Naive thymus-derived CD4-positive, alpha-beta T cell (primary cell): ENCODE measurements around the gene PPIB. TPM values are rescaled to one million over a fixed set of nuclear protein-coding genes. Genes with fewer than 3 reads are reported as not detected.

Experiments used
- ATAC-seq: fragments of 150-1000 bp; cut with Tn5 transposase; 2 replicates; pipeline ENCODE4 v1.10.0; 2021; ENCODE audit warnings: mild to moderate bottlenecking, moderate library complexity
- CTCF ChIA-PET: fragments of 350-600 bp; sonication (Branson Sonifier 250); formaldehyde crosslinking; loops from one replicate; lab custom pipeline; 2021; ENCODE audit warnings: antibody characterized with exemption; lab: Charles Lee
- POLR2A ChIA-PET: fragments of 350-600 bp; sonication (Branson Sonifier 250); formaldehyde crosslinking; loops from one replicate; lab custom pipeline; 2021; ENCODE audit warnings: antibody characterized with exemption, inconsistent platforms; lab: Charles Lee
- DNase-seq, 9 donors: peaks; one replicate each; pipeline versions ENCODE4 v3.0.0 to v3.0.0-alpha.2; 2020 to 2022; ENCODE audit warnings: mixed read lengths in 1 of 9
- H3K27ac ChIP-seq: one replicate; pipeline ENCODE4 v1.7.0; 2013; ENCODE audit warnings: mild to moderate bottlenecking, low read depth, low read length, moderate library complexity
- H3K27me3 ChIP-seq, 2 donors: one replicate each; pipeline ENCODE4 v1.7.0; 2013; ENCODE audit warnings: low read length in 2 of 2, mild to moderate bottlenecking in 2 of 2, moderate library complexity in 2 of 2; ENCODE audit not compliant: control insufficient read depth in 2 of 2, insufficient read depth in 2 of 2
- H3K36me3 ChIP-seq, 3 experiments: 1 replicate in 2 of 3; 2 replicates in 1 of 3; pipeline ENCODE4 v1.7.0; 2013; ENCODE audit warnings: low read length in 3 of 3, mild to moderate bottlenecking in 3 of 3, moderate library complexity in 1 of 3; ENCODE audit not compliant: insufficient read depth in 3 of 3, control insufficient read depth in 2 of 3
- H3K4me1 ChIP-seq, 2 donors: one replicate each; pipeline ENCODE4 v1.7.0; 2013; ENCODE audit warnings: low read length in 2 of 2, mild to moderate bottlenecking in 2 of 2, moderate library complexity in 1 of 2; ENCODE audit not compliant: control insufficient read depth in 2 of 2, insufficient read depth in 2 of 2
- H3K4me3 ChIP-seq: 2 replicates; pipeline ENCODE4 v1.7.0; 2013; ENCODE audit warnings: mild to moderate bottlenecking, low read length
- H3K9me3 ChIP-seq, 3 experiments: 1 replicate in 2 of 3; 2 replicates in 1 of 3; pipeline ENCODE4 v1.7.0; 2013; ENCODE audit warnings: low read length in 3 of 3; ENCODE audit not compliant: control insufficient read depth in 2 of 3
- H3K27ac Mint-ChIP-seq, 9 donors: one replicate each; pipeline ENCODE4 v1.8.0; 2020 to 2022; ENCODE audit warnings: mixed read lengths in 9 of 9, mild to moderate bottlenecking in 8 of 9, moderate library complexity in 5 of 9, inconsistent platforms in 2 of 9
- H3K27me3 Mint-ChIP-seq, 5 donors: one replicate each; pipeline ENCODE4 v1.8.0; 2021 to 2022; ENCODE audit warnings: mixed read lengths in 5 of 5, mild to moderate bottlenecking in 1 of 5
- H3K36me3 Mint-ChIP-seq, 5 donors: one replicate each; pipeline ENCODE4 v1.8.0; 2020 to 2022; ENCODE audit warnings: mixed read lengths in 5 of 5, mild to moderate bottlenecking in 3 of 5, inconsistent platforms in 1 of 5
- H3K4me1 Mint-ChIP-seq, 7 donors: one replicate each; pipeline ENCODE4 v1.8.0; 2020 to 2022; ENCODE audit warnings: mixed read lengths in 7 of 7, mild to moderate bottlenecking in 3 of 7, inconsistent platforms in 1 of 7
- H3K4me3 Mint-ChIP-seq, 10 donors: one replicate each; pipeline ENCODE4 v1.8.0; 2020 to 2022; ENCODE audit warnings: mild to moderate bottlenecking in 10 of 10, mixed read lengths in 10 of 10, moderate library complexity in 6 of 10, inconsistent platforms in 2 of 10
- H3K9me3 Mint-ChIP-seq, 11 donors: one replicate each; pipeline ENCODE4 v1.8.0; 2020 to 2022; ENCODE audit warnings: mixed read lengths in 11 of 11, mild to moderate bottlenecking in 4 of 11, inconsistent platforms in 1 of 11, moderate library complexity in 1 of 11
- intact Hi-C, 2 donors: fragments of 100-400 bp; cut with micrococcal nuclease; formaldehyde crosslinking; loops; one replicate each; pipeline ENCODE4 v1.15.1; 2023
- polyA plus RNA-seq, 2 donors: library from polyadenylated mRNA; unstranded; fragments of 300-500 nt; fragmentation: Illumina TruSeq; gene quantifications; one replicate each; pipeline ENCODE4 v1.2.3, GENCODE V29; 2021
- total RNA-seq, 6 experiments: library from RNA in 5 of 6; stranded (reverse) in 5 of 6; gene quantifications; 1 replicate in 5 of 6; 2 replicates in 1 of 6; pipeline ENCODE4 v1.2.3 and lab custom pipeline; 2021 to 2026

The PPIB gene
- total and polyA plus RNA-seq, 7 experiments from 2014 or later: 160 to 557 (median 190) TPM

GRCh38 chr15:64136347-64136746 is 26.5 kb downstream of the PPIB start:
- intact Hi-C loops: loop anchor here in 1 of 2 donors (2.0 kb wide), 1 partner anchor 16 kb away; no protein-coding TSS in a partner anchor
- H3K4me3 Mint-ChIP-seq: no peak overlapping the region
- Histone ChIP-seq H3K36me3 (peaks cover 21 to 76% (median 26%) of the 10 kb centered on the region in 3 experiments), H3K27ac (no peak overlapping the region), H3K27me3 (no peaks in the 10 kb centered on the region), H3K9me3 (no peaks in the 10 kb centered on the region), H3K4me3 (no peak overlapping the region), H3K4me1 (no peaks in the 10 kb centered on the region)
- no peaks in the 10 kb centered on the region for H3K27me3 Mint-ChIP-seq
- ATAC-seq (no peak), DNase-seq (no peak)
- H3K27ac Mint-ChIP-seq: no peak overlapping the region
- peaks cover 0 to 5% (median 0%) of the 10 kb centered on the region in 7 donors for H3K4me1 Mint-ChIP-seq
- H3K36me3 Mint-ChIP-seq: peaks cover 5 to 43% (median 19%) of the 10 kb centered on the region in 5 donors
- H3K9me3 Mint-ChIP-seq: no peaks in the 10 kb centered on the region
- CTCF ChIA-PET: no interaction called here
- POLR2A ChIA-PET: interaction anchor here (0.6 kb wide), 1 partner anchor 378 kb away, joined by 5 read pairs; no protein-coding TSS in a partner anchor

- H3K4me3 Mint-ChIP-seq: no peak overlapping the region
- H3K27ac Mint-ChIP-seq: no peak overlapping the region
- Histone ChIP-seq H3K9me3 (no peaks in the 10 kb centered on the region), H3K27me3 (no peaks in the 10 kb centered on the region), H3K27ac (no peak overlapping the region), H3K4me1 (no peaks in the 10 kb centered on the region), H3K36me3 (peaks cover 35 to 91% (median 39%) of the 10 kb centered on the region in 3 experiments), H3K4me3 (no peak overlapping the region)
- ATAC-seq (no peak), DNase-seq (no peak)
- H3K36me3 Mint-ChIP-seq: peaks cover 10 to 52% (median 23%) of the 10 kb centered on the region in 5 donors
- H3K27me3 Mint-ChIP-seq: no peaks in the 10 kb centered on the region
- ChIA-PET POLR2A (no interaction called here), CTCF (interaction anchor here (0.9 kb wide), 1 partner anchor 19 kb away, joined by 4 read pairs; no protein-coding TSS in a partner anchor)
- H3K4me1 Mint-ChIP-seq: peaks cover 0 to 5% (median 0%) of the 10 kb centered on the region in 7 donors
- intact Hi-C loops: no loop called here
- H3K9me3 Mint-ChIP-seq: no peaks in the 10 kb centered on the region
Observed at GRCh38 chr15:64134345-64134829, 28.4 kb downstream of the PPIB start.

GRCh38 chr15:64133623-64134344 is 29.0 kb downstream of the PPIB start:
- Mint-ChIP-seq H3K4me3 (no peak overlapping the region), H3K27me3 (no peaks in the 10 kb centered on the region), H3K9me3 (no peaks in the 10 kb centered on the region), H3K27ac (peak overlapping the region in 1 of 9 donors; percentile 8), H3K36me3 (peaks cover 10 to 52% (median 23%) of the 10 kb centered on the region in 5 donors), H3K4me1 (peaks cover 0 to 5% (median 0%) of the 10 kb centered on the region in 7 donors)
- peaks cover 38 to 95% (median 42%) of the 10 kb centered on the region in 3 experiments for H3K36me3 ChIP-seq
- intact Hi-C loops: no loop called here
- no peak overlapping the region for H3K27ac ChIP-seq
- ChIA-PET CTCF (interaction anchor here (0.9 kb wide), 1 partner anchor 19 kb away, joined by 4 read pairs; no protein-coding TSS in a partner anchor), POLR2A (no interaction called here)
- H3K4me1 ChIP-seq: no peaks in the 10 kb centered on the region
- H3K27me3 ChIP-seq: no peaks in the 10 kb centered on the region
- DNase-seq: no peak
- ATAC-seq: no peak
- no peaks in the 10 kb centered on the region for H3K9me3 ChIP-seq
- no peak overlapping the region for H3K4me3 ChIP-seq

- DNase-seq (no peak), ATAC-seq (no peak)
- H3K36me3 Mint-ChIP-seq: peaks cover 19 to 58% (median 25%) of the 10 kb centered on the region in 5 donors
- intact Hi-C loops: no loop called here
- H3K4me3 Mint-ChIP-seq: no peak overlapping the region
- no peaks in the 10 kb centered on the region for H3K27me3 ChIP-seq
- H3K27ac ChIP-seq: no peak overlapping the region
- H3K4me1 Mint-ChIP-seq: peaks cover 0 to 4% (median 0%) of the 10 kb centered on the region in 7 donors
- no peaks in the 10 kb centered on the region for H3K9me3 ChIP-seq
- no peak overlapping the region for H3K4me3 ChIP-seq
- CTCF ChIA-PET: no interaction called here
- no peaks in the 10 kb centered on the region for H3K9me3 Mint-ChIP-seq
- POLR2A ChIA-PET: interaction anchor here (0.6 kb wide), 1 partner anchor 21 kb away, joined by 3 read pairs; no protein-coding TSS in a partner anchor
- peaks cover 43 to 95% (median 45%) of the 10 kb centered on the region in 3 experiments for H3K36me3 ChIP-seq
- H3K27ac Mint-ChIP-seq: peak overlapping the region in 1 of 9 donors; percentile 59
- no peaks in the 10 kb centered on the region for H3K4me1 ChIP-seq
- no peaks in the 10 kb centered on the region for H3K27me3 Mint-ChIP-seq
Observed at GRCh38 chr15:64132217-64132616, 30.6 kb downstream of the PPIB start.

GRCh38 chr15:64131547-64131946 is 31.3 kb downstream of the PPIB start:
- POLR2A ChIA-PET: interaction anchor here (0.6 kb wide), 1 partner anchor 21 kb away, joined by 3 read pairs; no protein-coding TSS in a partner anchor
- H3K27me3 Mint-ChIP-seq: no peaks in the 10 kb centered on the region
- H3K4me3 Mint-ChIP-seq: no peak overlapping the region
- H3K27ac Mint-ChIP-seq: no peak overlapping the region
- no peaks in the 10 kb centered on the region for H3K27me3 ChIP-seq
- H3K4me1 ChIP-seq: no peaks in the 10 kb centered on the region
- no peaks in the 10 kb centered on the region for H3K9me3 Mint-ChIP-seq
- H3K27ac ChIP-seq: no peak overlapping the region
- H3K4me3 ChIP-seq: no peak overlapping the region
- H3K36me3 ChIP-seq: peaks cover 43 to 95% (median 48%) of the 10 kb centered on the region in 3 experiments
- H3K4me1 Mint-ChIP-seq: peaks cover 0 to 4% (median 0%) of the 10 kb centered on the region in 7 donors
- intact Hi-C loops: no loop called here
- ATAC-seq (no peak), DNase-seq (no peak)
- CTCF ChIA-PET: no interaction called here
- peaks cover 19 to 61% (median 26%) of the 10 kb centered on the region in 5 donors for H3K36me3 Mint-ChIP-seq
- no peaks in the 10 kb centered on the region for H3K9me3 ChIP-seq

GRCh38 chr15:64130159-64130558 is 32.7 kb downstream of the PPIB start:
- no peaks in the 10 kb centered on the region for H3K9me3 Mint-ChIP-seq
- H3K36me3 ChIP-seq: peaks cover 39 to 96% (median 47%) of the 10 kb centered on the region in 3 experiments
- no peaks in the 10 kb centered on the region for H3K4me1 ChIP-seq
- H3K4me3 ChIP-seq: no peak overlapping the region
- no peaks in the 10 kb centered on the region for H3K27me3 ChIP-seq
- CTCF ChIA-PET: no interaction called here
- intact Hi-C loops: no loop called here
- H3K27ac Mint-ChIP-seq: no peak overlapping the region
- H3K4me1 Mint-ChIP-seq: peaks cover 0 to 4% (median 0%) of the 10 kb centered on the region in 7 donors
- no peak overlapping the region for H3K27ac ChIP-seq
- no peaks in the 10 kb centered on the region for H3K27me3 Mint-ChIP-seq
- peaks cover 22 to 68% (median 26%) of the 10 kb centered on the region in 5 donors for H3K36me3 Mint-ChIP-seq
- no peak for ATAC-seq
- POLR2A ChIA-PET: no interaction called here
- no peak overlapping the region for H3K4me3 Mint-ChIP-seq
- no peaks in the 10 kb centered on the region for H3K9me3 ChIP-seq
- no peak for DNase-seq
